DND-41 (cell line): ENCODE data around the gene APOC1.
A peak's percentile ranks its signal among the peaks of the same experiment; 100 is the strongest.

Experiments
- ATAC-seq: fragments of 200-7000 bp; cut with Tn5 transposase; 3 replicates; pipeline ENCODE4 v1.9.1; 2021; ENCODE audit warnings: low read depth; ENCODE audit not compliant: insufficient read depth
- DNase-seq: peaks from one replicate; pipeline ENCODE4 v3.0.0-alpha.2; 2020
- H2AFZ ChIP-seq: 2 replicates; pipeline ENCODE4 v1.6.0; 2012; ENCODE audit warnings: low read depth, low read length
- H3K27ac ChIP-seq: 2 replicates; pipeline ENCODE4 v1.5.1; 2012; ENCODE audit warnings: low read length, inconsistent platforms
- H3K27me3 ChIP-seq: fragments of 200-600 bp; sonication (generic); 2 replicates; pipeline ENCODE4 v1.6.0; 2012; ENCODE audit warnings: low read length, mild to moderate bottlenecking, inconsistent platforms; ENCODE audit not compliant: insufficient read depth, poor library complexity
- H3K36me3 ChIP-seq: 2 replicates; pipeline ENCODE4 v1.5.1; 2012; ENCODE audit warnings: low read length, inconsistent platforms; ENCODE audit not compliant: insufficient read depth
- H3K4me1 ChIP-seq: 2 replicates; pipeline ENCODE4 v1.5.1; 2012; ENCODE audit warnings: mild to moderate bottlenecking, low read length; ENCODE audit not compliant: insufficient read depth
- H3K4me2 ChIP-seq: 2 replicates; pipeline ENCODE4 v1.6.0; 2012; ENCODE audit warnings: mild to moderate bottlenecking, moderate library complexity, low read length, inconsistent platforms; ENCODE audit not compliant: insufficient read depth
- H3K4me3 ChIP-seq, 2 experiments: fragments of 200-600 bp in 1 of 2; shearing (Covaris generic) in 1 of 2; 2 replicates each; pipeline ENCODE4 v1.5.1; 2012 to 2016; ENCODE audit warnings: inconsistent platforms in 2 of 2, low read length in 2 of 2, mild to moderate bottlenecking in 2 of 2, low read depth in 1 of 2, moderate library complexity in 1 of 2
- H3K79me2 ChIP-seq: 2 replicates; pipeline ENCODE4 v1.6.0; 2012; ENCODE audit warnings: low read length, inconsistent platforms; ENCODE audit not compliant: insufficient read depth
- H3K9ac ChIP-seq: 2 replicates; pipeline ENCODE4 v1.6.0; 2012; ENCODE audit warnings: low read depth, mild to moderate bottlenecking, inconsistent platforms, low read length, moderate library complexity
- H3K9me3 ChIP-seq: 2 replicates; pipeline ENCODE4 v1.5.1; 2012; ENCODE audit warnings: low read length, moderate library complexity, mild to moderate bottlenecking, inconsistent platforms; ENCODE audit not compliant: insufficient read depth, severe bottlenecking
- H4K20me1 ChIP-seq: 2 replicates; pipeline ENCODE4 v1.6.0; 2012; ENCODE audit warnings: low read length; ENCODE audit not compliant: insufficient read depth
- CTCF ChIP-seq: IDR thresholded peaks from 2 replicates; pipeline ENCODE4 v1.5.1; 2012; ENCODE audit warnings: borderline replicate concordance, low read length, moderate library complexity, mild to moderate bottlenecking; ENCODE audit not compliant: poor library complexity, severe bottlenecking; ENCODE audit errors: extremely low read depth
- EZH2 ChIP-seq: IDR thresholded peaks from 3 replicates; pipeline ENCODE4 v1.6.1; 2012; ENCODE audit warnings: borderline replicate concordance, low read depth, mild to moderate bottlenecking, moderate library complexity, low read length, inconsistent platforms; ENCODE audit not compliant: severe bottlenecking

Gene APOC1

GRCh38 chr19:44954278-44954648 lies 39.9 kb downstream of the APOC1 start:
- Histone ChIP-seq H2AFZ (peak overlapping the region; percentile 96), H3K79me2 (peaks cover 45% of the 10 kb centered on the region), H4K20me1 (peaks cover 28% of the 10 kb centered on the region), H3K27ac (peak overlapping the region; percentile 96), H3K9ac (peak overlapping the region; percentile 93), H3K9me3 (no peaks in the 10 kb centered on the region), H3K4me2 (peak overlapping the region; percentile 95), H3K4me1 (peaks cover 40% of the 10 kb centered on the region), H3K36me3 (peaks cover 8% of the 10 kb centered on the region; the same call in 1 of the 2 replicates), H3K4me3 (peak overlapping the region; percentile 95 to 96), H3K27me3 (no peaks in the 10 kb centered on the region)
- TF ChIP-seq EZH2 (no peak), CTCF (no peak)
- ATAC-seq: no peak; the same call in 2 of the 3 replicates
- no peak for DNase-seq

- H3K9me3 ChIP-seq: no peaks in the 10 kb centered on the region
- peak within 1 kb of the TSS; percentile 95 for H3K4me2 ChIP-seq
- H4K20me1 ChIP-seq: peaks cover 34% of the 10 kb centered on the region
- H2AFZ ChIP-seq: peak within 1 kb of the TSS; percentile 96
- DNase-seq: peak; percentile 96
- H3K36me3 ChIP-seq: peaks cover 13% of the 10 kb centered on the region; the same call in 1 of the 2 replicates
- peak within 1 kb of the TSS; percentile 93 for H3K9ac ChIP-seq
- peaks cover 51% of the 10 kb centered on the region for H3K79me2 ChIP-seq
- peaks cover 40% of the 10 kb centered on the region for H3K4me1 ChIP-seq
- ATAC-seq: peak; percentile 92
- H3K4me3 ChIP-seq: peak within 1 kb of the TSS; percentile 95 to 96
- peak within 1 kb of the TSS; percentile 96 for H3K27ac ChIP-seq
- no peak for TF ChIP-seq CTCF
- no peak for TF ChIP-seq EZH2
- no peaks in the 10 kb centered on the region for H3K27me3 ChIP-seq
These were observed 40.5 kb downstream of the APOC1 start, which contains the start of gene CLPTM1 for GRCh38 chr19:44954649-44955504. CLPTM1 (plus strand) TSS chr19:44955380; CDS start chr19:44955396, 16 bp downstream.

GRCh38 chr19:44955505-44956439 lies 41.4 kb downstream of the APOC1 start:
- Histone ChIP-seq H4K20me1 (peaks cover 43% of the 10 kb centered on the region), H3K79me2 (peaks cover 60% of the 10 kb centered on the region), H3K4me1 (peaks cover 40% of the 10 kb centered on the region), H3K4me3 (peak overlapping the region; percentile 95 to 96), H3K9me3 (no peaks in the 10 kb centered on the region), H3K9ac (peak overlapping the region; percentile 93), H2AFZ (peak overlapping the region; percentile 76), H3K4me2 (peak overlapping the region; percentile 90), H3K27ac (peak overlapping the region; percentile 64), H3K27me3 (no peaks in the 10 kb centered on the region), H3K36me3 (peaks cover 19% of the 10 kb centered on the region)
- TF ChIP-seq CTCF (no peak), EZH2 (no peak)
- peak; percentile 28 for ATAC-seq
- no peak for DNase-seq
